CD4-positive, alpha-beta T cell treated with Interleukin-4 for 4 hours (primary cell): ENCODE results near the gene CIB2.

Source experiments
- DNase-seq: peaks from one replicate; pipeline ENCODE4 v3.0.0-alpha.2; 2020

Gene CIB2

DNA sequence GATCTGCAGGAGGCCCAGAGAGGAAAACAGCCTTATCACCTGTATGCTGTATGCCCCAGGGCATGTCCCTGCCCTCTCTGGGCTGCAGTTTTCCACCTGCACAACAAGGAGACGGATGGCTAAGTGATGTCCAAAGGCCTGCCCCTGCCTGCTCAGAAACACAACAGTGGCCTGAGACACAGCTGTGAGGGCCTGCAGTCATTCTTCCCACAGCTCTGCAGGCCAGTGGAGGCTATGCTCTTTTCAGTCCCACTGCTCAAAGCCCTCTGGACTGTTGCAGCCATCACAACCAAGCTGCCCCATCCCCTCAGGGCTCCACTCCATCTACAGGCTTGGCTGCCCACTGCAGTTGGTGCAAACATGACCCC lies 48.5 kb downstream of the CIB2 start:
- no peak for DNase-seq

DNA sequence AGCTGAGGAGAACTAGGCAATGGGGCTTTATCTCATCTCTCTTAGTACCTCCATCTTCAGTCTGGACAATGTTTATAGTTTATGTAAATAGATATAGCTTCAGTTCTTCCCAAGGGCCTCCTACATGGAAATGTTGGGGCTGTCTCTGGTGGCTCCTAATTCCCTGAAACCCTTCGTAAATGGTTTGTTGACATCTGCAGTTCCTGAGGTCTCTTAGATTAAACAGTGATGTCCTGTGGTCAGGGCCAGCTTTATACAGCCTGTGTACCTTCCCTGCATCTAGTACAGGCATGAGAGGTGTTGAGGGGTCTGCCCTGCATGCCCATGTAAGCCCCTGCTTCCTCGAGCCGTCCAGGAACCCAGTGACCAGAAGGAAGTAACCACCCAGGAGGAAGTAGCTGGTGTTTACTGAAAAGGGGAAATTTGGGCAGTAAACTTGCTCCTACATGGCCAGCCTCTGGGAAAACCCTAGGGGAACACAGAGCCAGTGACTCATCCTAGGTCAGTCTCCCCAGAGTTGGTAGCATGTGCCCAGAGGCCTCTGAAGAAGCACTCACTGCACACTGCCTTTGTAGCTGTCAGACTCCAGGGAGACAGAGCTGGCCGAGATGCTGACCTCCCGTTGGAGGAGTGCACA lies 49.0 kb downstream of the CIB2 start:
- DNase-seq: no peak

DNA sequence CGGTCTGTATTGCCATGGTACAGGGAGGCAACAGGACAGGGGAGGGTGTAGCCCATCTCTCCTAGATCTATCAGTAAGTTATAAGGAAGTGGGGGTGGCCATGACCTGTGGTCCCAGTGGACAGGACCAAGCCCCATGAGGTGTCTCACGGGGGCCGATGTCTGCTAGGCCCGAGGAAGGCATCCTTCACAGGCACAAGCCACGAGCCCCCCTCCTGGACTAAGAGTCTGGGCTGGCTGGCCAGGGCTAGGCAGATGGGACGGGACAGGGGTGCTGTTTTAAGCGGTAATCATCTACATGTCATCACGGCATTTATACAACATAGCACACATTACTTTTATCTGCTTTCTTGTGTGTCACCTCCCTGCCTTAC lies 51.2 kb downstream of the CIB2 start:
- DNase-seq: no peak

DNA sequence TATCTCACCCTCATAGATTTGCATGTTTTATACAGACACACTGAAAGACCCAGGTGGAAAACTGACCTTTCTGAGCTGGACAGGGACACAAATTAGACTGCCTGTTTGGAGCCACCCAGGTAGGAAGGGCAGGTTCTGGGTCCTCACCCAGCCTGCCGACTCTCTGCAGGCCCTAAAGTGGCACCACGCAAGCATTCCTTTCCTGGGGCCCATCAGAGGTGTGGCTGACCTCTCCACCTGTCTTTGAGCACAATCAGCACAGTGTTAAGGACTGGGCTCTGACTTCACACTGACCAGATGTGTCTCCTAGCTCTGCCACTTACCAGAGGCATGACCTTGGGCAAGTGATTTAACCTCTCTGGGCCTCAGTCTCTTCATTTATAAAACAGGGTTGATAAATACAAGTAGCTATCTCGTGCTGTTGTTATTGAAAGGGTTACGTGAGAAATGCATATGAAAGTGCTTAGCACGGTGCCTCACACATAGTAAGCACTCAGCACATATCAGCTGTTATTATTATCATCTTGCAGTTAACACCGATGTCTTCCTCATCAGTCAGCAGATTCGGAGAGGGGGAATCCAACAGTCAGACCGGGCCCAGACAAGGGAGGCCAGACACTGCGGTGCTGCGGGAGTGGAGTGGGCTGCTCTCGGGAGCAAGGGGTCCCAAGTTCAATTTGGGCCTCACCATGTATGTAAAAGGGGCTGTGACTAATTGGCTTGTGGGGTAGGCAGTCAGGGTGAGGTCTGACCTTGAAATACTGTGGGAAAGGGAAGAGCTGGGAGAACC lies 51.8 kb downstream of the CIB2 start:
- no peak for DNase-seq

DNA sequence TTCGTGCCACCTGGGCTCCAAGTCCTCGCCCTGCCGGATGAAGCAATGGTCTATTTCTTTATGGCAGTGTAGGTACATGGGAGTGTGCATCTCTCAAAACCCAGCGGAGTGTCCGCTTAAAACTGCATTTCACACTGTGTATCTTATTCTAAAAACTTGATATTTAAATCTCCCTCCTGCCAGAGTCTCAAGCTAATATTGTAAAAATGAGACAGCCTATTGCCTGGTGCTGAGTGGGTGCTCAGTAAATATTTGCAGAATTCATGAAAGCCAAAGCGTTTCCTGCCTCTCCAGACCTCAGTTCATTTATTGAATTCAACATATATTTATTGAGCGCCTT lies 53.4 kb downstream of the CIB2 start:
- DNase-seq: no peak

DNA sequence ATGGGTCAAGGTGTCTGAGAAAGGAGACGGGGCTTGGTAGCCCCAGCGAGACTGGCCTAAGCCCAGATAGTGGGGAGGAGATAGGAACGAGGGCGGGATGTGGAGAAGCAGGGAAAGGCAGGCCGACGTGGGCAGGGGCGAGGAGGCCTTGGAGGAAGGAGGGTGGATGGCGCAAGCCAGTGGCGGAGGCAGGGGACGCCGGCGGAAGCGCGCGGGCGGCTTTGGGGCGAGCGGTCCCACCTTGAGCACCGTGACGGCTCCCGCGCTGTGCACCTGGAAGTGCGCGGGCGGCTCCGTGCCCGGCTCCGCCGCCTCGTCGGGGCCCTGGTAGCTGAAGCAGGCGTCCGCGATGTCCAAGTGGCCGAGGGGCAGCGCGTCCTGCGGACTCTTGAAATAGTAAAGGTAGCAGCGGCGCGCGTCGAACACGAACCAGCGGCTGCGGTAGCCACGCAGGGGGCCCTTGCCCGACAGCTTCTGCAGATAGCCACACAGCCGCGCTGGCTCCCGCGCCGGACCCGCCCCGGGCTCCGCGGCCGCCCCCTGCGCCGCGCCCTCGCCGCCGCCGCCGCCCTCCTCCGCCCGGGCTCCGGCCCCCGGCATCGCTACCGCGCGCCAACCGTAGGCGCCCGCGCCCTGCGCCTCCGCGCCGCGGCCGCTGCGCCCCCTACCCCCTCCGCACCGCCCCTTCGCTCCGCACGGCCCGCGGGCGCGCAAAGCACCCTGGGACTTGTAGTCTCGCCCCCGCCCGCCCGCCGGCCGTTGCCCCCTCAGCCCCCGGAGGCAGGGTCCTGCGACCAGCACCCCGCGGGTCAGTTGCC lies 54.0 kb downstream of the CIB2 start, which contains the start of gene TBC1D2B:
Gene TBC1D2B, minus strand, starts transcription at position 659 of the 818 bp plus-strand sequence. Its CDS starts 59 bp downstream, at position 600.
- DNase-seq: peak; percentile 55

DNA sequence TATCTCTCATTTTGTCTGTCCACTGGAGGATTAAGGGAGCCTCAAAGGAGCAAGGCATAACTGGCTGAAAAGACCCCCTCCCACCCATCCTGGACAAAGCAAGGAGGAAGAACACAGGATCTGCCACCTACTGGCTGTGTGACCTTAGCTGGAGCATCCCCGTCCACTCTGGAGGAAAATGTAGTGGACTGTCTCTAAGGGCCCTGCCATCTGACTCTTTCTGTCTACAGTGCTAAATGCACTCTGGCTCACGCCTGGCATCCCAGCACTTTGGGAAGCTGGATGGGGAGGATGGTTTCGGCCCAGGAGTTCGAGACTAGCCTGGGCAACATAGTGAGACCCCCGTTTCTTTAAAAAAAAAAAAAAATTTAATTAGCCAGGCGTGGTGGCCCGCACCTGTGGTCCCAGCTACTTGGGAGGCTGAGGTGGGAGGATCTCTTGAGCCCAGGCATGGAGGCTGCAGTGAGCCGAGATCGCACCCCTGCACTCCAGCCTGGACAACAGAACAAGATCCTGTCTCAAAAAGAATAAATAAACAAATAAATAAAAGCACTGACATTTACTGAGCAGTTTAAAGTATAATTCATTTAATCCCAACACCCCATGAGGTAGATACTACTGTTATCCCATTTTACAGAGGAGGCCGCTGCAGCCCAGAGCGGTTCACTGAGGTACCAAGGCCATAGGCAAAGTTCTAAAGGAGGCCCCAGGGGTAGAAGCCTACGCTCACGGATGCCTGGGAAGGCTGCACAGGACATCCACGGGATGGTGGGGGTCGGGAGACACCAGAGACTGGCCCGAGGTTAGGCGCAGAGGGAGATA lies 54.8 kb downstream of the CIB2 start:
- DNase-seq: no peak

DNA sequence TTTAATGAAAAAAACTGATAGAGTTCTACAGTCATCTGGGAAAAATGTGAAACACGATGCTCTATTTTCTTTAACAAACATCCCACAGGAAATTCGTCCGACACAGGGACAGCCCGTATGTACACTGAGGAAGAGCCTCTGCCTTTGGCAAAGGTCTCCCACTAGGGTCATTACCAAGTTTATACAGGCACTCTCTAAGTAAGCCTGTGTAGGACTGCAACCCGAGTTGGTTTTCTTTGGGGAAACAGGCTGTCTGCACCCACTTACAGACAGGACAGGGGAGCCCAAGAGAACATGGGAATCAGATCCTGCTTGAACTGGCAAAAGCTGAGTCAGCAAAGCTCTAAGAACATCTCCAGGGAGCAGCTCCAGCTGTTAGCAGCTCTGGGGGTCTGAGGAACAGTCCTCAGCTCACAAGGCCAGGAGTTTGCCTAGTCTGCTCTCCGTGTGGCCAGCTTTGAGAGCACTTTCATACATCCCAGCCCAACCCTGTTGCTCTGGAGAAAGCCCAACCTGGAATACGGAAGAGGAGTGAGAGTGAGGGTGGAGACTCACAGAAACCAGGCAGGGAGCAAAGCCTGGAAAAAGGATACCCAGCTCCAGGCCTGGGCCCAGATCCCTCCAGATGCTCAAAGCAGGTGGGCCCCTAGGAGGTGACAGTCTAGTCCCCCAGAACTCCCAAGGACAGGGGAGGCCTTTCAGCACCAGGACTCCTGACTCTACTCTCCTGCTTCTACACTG lies 55.6 kb downstream of the CIB2 start:
- DNase-seq: no peak

DNA sequence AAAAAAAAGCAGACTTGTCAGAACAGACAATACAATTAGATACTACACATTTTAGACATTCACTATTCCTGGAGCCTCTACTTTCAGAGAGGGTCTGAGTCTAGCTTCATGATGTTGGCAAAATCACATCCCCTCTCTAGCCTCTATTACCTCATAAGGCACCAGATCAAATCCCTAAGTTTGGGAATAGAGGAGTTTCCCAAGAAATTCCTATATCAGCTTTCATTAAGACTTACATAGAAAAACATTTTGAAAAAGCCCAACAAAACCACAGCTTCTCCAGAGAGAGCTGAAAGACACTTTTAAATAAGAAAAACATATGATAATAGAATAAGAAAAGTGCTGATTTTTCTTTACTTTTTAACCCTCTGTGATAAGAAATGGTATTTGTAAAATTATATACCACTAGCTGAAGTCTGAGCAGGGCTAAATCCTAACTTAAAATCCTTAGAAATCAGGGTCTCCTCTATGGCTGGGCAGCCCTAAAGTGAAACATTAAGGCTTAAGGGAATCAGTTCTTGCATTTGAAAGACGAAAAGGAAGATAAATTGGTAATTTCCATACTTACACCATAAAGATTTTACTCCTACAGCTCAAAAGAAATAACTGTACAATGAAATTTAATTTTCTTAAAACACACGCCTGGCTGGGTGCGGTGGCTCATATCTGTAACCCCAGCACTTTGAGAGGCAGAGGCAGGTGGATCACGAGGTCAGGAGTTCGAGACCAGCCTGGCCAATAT lies 58.0 kb downstream of the CIB2 start:
- no peak for DNase-seq

DNA sequence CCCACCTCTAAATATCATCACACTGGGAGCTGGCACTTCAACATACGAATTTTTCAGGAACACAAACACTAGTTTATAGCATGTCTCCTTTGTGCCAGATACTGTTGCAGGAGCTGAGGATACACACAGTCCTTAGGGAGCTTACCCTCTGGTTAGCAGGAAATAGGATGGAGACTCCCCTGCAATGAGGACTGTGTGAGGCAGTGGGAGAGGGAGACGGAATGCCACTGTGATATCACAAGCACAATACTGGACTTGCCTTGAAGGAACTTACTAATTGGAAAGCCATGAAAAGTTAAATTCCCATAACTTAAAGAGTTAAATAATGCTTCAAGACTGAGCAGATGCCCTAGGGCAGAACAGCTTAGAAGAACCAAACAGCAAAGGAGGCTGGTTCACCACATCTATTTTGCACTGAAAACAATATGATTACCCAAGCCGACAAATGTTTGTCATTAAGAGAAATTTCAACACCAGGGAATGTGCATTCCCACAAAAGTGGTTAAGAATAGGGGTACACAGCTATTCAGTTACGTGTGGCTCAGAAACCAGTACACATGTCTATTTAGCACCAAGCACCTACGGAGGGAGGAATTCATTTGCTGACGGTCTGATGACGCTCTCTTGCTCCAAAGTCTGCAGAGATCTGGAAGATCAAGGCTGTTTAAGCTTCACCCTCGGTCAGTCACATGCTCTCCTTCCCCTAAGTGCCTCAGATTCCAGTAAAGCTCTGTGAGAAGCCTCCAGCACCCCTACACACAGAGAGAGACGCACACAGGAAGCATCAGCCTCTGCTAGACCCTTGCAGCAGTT lies 59.0 kb downstream of the CIB2 start:
- no peak for DNase-seq

DNA sequence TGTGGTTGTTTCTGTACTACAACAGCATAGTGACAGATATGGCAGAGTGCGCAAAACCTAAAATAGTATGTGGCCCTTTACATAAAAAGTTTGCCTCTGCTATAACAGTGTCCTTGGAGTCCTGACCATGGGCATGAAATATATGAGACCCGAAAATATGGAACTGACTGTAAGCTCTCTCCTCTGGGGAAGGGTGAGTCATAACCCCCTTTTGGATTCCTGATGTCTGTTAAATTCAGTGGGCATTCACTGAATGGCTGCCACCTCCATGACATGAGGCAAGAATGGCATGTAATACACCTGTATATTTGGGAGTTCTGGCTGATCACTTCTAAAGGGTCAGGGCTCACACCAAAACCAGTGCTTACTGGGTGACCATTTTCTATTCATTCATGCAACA lies 59.9 kb downstream of the CIB2 start:
- no peak for DNase-seq

DNA sequence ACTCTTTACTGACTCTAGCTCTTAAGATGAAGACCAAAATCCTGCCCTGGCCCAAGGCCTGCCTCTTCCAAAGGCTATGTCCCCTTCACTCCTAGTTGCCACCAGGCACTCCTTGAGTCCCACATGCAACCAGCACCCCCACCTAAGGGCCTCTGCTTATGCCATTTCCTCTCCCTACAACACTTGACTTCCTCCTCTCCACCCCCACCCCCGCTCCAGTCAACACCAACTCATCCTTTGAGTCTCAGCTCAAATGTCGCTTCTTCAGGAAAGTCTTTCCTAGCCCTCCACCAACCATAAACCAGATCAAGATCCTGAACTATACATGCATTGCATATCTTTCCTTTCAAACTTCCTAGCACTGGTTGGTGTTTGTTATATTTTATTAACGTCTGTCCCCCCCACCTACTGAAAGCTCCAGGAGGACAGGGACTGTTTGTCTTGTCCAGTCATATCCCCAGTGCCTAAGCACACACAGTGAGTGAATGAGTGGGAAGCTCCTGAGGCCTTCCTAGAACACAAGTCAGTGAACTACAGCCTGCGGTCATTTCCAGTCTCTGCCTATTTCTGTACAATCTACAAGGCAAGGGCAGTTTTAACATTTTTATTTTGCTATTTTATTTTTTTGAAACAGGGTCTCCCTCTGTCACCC lies 61.1 kb downstream of the CIB2 start:
- DNase-seq: no peak

DNA sequence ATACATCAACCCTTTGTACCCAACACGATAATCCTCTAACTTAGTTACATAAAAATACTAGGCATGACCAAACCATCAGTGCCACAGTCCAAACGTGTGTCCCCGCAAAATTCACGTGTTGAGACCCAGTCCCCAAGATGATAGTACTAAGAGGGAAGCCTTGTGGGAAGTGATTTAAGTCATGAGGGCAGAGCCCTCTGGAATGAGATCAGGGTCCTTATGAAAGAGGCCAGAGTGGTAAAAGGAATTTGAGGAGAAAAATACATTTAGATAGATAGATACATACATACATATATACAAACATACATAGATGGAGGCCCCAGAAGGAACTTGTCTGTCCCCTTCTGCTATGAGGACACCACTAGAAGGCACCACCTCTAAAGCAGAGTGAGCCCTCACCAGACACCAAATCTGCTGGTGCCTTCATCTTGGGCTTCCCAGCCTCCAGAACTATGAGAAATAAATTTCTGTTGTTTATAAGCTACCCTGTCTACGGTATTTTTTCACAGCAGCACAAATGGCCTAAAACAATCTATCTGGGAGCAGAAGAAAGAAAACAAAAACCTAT lies 61.7 kb downstream of the CIB2 start:
- no peak for DNase-seq

DNA sequence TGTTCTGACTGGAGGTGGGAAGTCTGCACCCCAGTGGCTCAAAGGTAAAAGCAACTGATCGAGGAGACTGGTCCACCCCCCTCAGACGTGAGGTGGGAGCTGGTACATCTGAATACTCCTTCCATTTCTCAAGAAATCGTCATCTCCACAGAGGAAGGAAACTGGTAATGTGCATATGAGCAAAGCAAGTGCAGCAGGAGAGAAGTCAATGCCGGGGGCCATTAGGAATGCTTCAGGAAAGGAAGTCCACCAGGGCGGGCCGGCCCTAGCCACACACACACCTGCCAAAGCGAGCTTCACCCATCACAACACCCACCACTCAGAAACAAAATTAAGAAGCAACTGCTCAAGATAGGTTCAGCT lies 62.2 kb downstream of the CIB2 start:
- DNase-seq: peak; percentile 59

DNA sequence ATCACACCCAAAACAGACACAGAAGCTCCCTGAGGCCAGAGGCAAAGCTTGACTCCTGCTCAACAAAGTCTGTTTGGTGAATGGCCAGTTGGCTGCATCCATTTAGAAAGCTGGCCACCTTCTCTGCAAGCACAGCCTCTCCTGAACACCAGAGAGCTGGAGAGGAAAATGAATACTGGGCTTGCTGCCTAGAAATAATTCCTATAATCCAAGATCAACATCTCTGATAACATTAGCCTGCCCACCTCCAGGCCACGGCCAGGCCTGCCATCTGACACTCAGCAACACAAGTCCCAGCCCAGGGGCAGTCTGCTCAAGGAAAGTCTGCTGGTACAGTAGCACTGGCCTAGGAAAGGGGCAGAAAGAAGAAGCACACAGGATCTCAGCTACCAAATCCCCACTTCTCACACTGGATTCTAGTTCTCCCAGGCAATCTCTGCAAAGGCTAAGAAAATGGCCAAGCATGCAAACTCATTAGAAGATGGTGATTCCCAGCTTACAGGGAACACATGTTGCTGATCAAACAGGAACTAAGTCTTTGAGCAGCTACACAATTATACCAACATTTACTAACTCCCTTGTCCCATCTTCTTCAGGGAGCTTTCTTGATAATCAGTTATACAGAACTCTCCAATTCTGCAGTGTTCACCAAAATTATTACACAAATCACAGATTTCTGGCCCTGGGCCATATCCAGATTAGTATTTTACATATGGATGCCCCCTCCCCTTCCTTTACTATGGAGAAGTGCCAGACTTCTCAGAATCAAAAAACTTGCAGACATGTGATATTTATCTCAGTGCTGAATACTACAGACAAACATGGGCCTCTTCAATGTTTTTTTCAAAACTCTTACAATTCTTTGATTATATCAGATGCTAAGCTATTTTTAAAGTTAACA lies 63.7 kb downstream of the CIB2 start:
- no peak for DNase-seq

DNA sequence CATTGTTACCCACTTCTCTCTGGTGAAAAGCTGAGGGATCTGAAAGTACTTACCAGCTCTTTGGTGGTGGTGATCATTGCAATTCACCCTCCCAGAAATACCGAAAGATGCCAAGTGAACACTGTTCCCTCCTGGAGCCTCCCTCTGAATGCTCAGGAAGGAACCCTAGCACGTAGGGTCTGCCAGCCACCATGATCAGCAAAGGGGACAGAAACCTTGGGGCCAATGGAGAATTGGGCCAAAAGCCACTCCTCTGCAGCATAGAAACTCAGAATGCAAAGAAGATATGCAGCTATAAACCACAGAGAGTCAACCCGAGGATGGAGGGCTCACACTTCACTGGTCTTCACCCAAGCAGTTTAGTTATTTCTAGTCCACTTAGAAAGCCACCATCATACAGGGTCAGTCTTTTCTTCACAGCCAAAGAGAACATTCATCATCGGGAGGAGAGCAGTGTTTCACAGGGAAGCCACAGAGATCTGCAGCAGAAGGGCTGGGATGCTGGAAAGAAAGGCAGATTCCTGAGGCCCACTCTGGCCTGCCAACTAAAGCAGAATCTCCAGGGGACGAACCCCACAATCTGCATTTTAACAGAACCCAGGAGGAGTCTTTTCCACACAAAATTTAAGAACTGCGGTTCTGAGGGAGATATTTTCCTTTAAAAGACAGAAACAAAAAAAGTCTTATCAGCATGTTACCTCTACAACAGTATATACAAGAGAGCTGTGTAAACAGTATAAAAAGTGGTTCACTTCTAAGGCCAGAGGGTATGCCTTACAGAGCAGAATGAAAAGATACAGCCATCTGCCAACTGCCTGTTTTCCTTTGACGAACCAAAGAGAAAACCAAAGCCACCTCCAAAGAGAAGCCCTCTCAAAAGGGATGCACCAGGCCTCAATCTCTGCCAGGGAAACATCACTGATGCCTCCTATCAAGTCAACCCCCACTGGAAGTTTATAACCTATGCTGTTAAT lies 65.0 kb downstream of the CIB2 start:
- no peak for DNase-seq

DNA sequence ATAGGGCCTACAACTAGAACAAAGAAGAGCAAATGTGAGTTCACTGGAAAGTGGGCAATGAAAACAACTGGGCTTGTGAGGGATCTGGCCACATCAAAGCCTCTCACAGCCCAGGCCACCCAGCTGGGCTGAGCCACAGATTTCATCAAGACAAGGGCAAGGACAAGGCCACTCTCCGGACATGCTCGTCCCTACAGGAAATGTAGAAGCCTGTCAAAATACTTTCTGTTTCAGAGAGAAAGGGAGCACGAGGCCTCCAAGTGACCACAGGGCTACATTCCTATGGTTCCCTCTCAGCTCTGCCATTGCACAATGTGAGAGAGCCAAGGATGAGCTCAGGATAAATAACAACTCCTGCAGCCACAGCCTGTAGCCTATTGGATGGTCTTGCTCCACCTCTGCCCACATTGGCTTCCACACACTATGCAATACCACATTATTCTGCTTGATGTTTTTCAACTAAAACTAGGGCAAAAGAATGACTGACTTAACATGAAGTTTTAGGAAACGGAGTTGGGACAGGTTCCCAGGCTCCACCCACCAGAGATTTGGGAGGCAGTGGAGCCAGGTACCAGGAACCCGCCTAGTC lies 65.9 kb downstream of the CIB2 start:
- DNase-seq: no peak
